ENCODE results near the gene FAXC.
A peak's percentile ranks its signal among the peaks of the same experiment; 100 is the strongest.

FAXC gene

GRCh38 chr6:99349171-99350141 is at the start of gene FAXC:
Gene FAXC, minus strand, starts transcription at chr6:99349674. Its CDS starts 302 bp downstream, at chr6:99349372.
- no peak for DNase-seq

GRCh38 chr6:99397287-99397686 is 47.8 kb upstream of the FAXC start:
- DNase-seq: no peak

GRCh38 chr6:99393698-99394531 is 44.4 kb upstream of the FAXC start, which contains the start of gene COQ3:
Gene COQ3, minus strand, starts transcription at chr6:99394195. Its CDS starts 16 bp downstream, at chr6:99394179.
- DNase-seq: peak; percentile 27 to 32

- no peak for DNase-seq
These were observed 43.9 kb upstream of the FAXC start for GRCh38 chr6:99393366-99393697.

GRCh38 chr6:99390896-99391295 is 41.4 kb upstream of the FAXC start:
- no peak for DNase-seq

- no peak for DNase-seq
These were observed 35.0 kb upstream of the FAXC start for GRCh38 chr6:99384507-99384906.

GRCh38 chr6:99378636-99379035 is 29.2 kb upstream of the FAXC start:
- peak in 1 of 2 donors; percentile 33 for DNase-seq

GRCh38 chr6:99369533-99369932 is 20.1 kb upstream of the FAXC start:
- no peak for DNase-seq

- no peak for DNase-seq
These were observed 17.4 kb upstream of the FAXC start for GRCh38 chr6:99366852-99367251.

- DNase-seq: no peak
These were observed 14.6 kb upstream of the FAXC start for GRCh38 chr6:99364026-99364425.

GRCh38 chr6:99362678-99363268 is 13.3 kb upstream of the FAXC start:
- DNase-seq: no peak

- no peak for DNase-seq
These were observed 10.3 kb upstream of the FAXC start for GRCh38 chr6:99359800-99360199.

- DNase-seq: no peak
These were observed 7.2 kb upstream of the FAXC start for GRCh38 chr6:99356641-99357040.

GRCh38 chr6:99354983-99355382 is 5.5 kb upstream of the FAXC start:
- no peak for DNase-seq

GRCh38 chr6:99353126-99353525 is 3.7 kb upstream of the FAXC start:
- DNase-seq: no peak

- DNase-seq: no peak
These were observed 1.1 kb upstream of the FAXC start for GRCh38 chr6:99350573-99350972.

GRCh38 chr6:99348288-99349170 is 945 bp downstream of the FAXC start:
- no peak for DNase-seq

- no peak for DNase-seq
These were observed 1.7 kb downstream of the FAXC start for GRCh38 chr6:99347804-99348203.

GRCh38 chr6:99346595-99346994 is 2.9 kb downstream of the FAXC start:
- DNase-seq: no peak

GRCh38 chr6:99345164-99345563 is 4.3 kb downstream of the FAXC start:
- DNase-seq: no peak

- DNase-seq: no peak
These were observed 5.2 kb downstream of the FAXC start for GRCh38 chr6:99344289-99344688.

GRCh38 chr6:99341862-99342455 is 7.5 kb downstream of the FAXC start:
- no peak for DNase-seq

Measured in bone marrow (tissue), 2 donors.